Measurements from ENCODE around the gene CARD9.

CARD9 gene

DNA sequence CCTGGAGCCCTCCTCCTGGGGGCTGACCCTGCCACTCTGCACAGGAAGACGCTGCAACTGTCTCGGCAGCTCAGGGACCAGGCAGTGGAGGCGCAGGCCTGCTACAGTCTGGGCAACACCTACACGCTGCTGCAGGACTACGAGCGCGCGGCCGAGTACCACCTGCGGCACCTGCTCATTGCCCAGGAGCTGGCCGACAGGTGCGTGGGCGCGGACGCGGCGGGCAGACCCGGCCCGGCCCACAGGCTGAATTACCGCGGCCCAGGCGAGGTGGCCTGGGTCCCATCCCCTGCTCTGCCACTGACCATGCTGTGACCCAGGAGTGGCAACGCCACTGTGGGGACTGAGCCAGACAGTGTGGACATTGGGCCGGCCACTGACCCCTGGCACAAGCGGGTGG is 35.0 kb downstream of the CARD9 start:
- Histone ChIP-seq H4K91ac (ENCODE audit: low read length) (peak overlapping the region; percentile 16), H3K23ac (ENCODE audit: low read length in 2 of 2) (no peak overlapping the region), H4K8ac (ENCODE audit: low read length) (no peak overlapping the region), H2BK15ac (ENCODE audit: low read depth, poor library complexity, severe bottlenecking) (no peak overlapping the region), H3K18ac (ENCODE audit: low read depth in 1 of 2, low read length in 2 of 2) (no peak overlapping the region), H3K27ac (ENCODE audit: low read length, poor library complexity, severe bottlenecking) (no peak overlapping the region), H2BK5ac (ENCODE audit: low read depth, low read length, poor library complexity, severe bottlenecking) (no peak overlapping the region), H3K36me3 (ENCODE audit: control insufficient read depth in 1 of 2, insufficient read depth in 2 of 2, low read depth in 1 of 2, low read length in 2 of 2) (peaks cover 50 to 91% of the 10 kb centered on the region in 2 experiments), H2AK5ac (ENCODE audit: low read length, severe bottlenecking) (no peak overlapping the region), H3K79me1 (replicated peaks; ENCODE audit: low read length, poor library complexity, severe bottlenecking) (peaks cover 22% of the 10 kb centered on the region), H3K9ac (ENCODE audit: low read length) (no peak overlapping the region), H3K14ac (ENCODE audit: low read length in 2 of 2) (no peak overlapping the region), H3K4me3 (ENCODE audit: insufficient read depth in 1 of 2, low read depth in 1 of 2, low read length in 2 of 2) (no peak overlapping the region), H3K4ac (ENCODE audit: low read depth in 1 of 2, low read length in 2 of 2) (no peak overlapping the region), H3K4me1 (ENCODE audit: control insufficient read depth, insufficient read depth, low read depth, low read length) (peaks cover 58% of the 10 kb centered on the region), H2AFZ (ENCODE audit: low read depth, low read length) (no peak overlapping the region), H3K27me3 (ENCODE audit: control insufficient read depth in 1 of 2, insufficient read depth in 1 of 2, low read length in 2 of 2) (no peaks in the 10 kb centered on the region), H2BK12ac (ENCODE audit: low read length in 2 of 2) (no peak overlapping the region), H3K4me2 (ENCODE audit: low read length, poor library complexity, severe bottlenecking) (no peak overlapping the region), H3K9me3 (ENCODE audit: control insufficient read depth, low read length) (no peaks in the 10 kb centered on the region), H2BK120ac (ENCODE audit: low read depth, low read length) (no peak overlapping the region)
- DNase-seq, result no peak
- WGBS, result 94% methylated on average over 21 of the region's 25 CpGs

DNA sequence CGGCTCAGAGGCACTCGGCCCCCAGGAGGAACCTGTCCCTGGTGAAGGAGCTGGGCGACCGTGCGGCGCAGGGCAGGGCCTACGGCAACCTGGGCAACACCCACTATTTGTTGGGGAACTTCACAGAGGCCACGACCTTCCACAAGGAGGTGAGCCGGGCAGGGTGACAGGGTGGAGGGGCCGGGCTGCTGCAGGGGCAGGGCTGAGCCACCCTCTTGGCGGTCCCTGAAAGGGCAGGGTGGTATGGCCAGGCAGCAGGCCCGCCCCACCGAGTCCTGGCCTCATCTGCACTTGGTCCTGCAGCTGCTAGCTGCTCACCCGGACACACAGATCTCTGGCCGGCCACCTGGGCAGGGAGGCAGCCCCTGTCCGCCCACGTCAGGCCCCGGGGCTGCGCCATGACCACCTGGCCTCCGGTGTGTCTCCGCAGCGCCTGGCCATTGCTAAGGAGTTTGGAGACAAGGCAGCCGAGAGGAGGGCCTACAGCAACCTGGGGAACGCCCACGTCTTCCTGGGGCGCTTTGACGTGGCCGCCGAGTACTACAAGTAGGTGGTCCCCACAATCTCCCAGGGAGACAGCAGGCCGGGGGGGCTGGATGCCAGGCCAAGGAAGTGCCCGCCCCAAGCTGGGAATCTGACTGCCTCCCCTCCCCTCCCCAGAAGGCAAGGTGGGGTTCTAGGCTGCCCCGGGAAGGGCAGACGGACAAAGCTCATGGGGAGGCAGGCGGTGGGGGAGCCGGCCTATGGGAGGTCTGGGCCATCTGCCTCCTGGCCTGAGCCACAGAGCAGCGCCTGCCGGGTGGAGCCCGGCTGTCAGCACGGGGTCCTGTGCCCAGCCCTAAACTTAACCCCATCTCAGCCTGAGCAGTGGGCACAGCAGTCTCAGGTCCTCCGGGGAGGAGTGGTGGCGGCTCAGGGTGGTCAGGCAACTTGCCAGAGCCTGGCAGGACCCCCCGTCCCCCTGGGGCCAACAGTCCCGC is 35.8 kb downstream of the CARD9 start:
- Histone ChIP-seq H3K18ac (ENCODE audit: low read depth in 1 of 2, low read length in 2 of 2) (no peak overlapping the region), H3K9ac (ENCODE audit: low read length) (no peak overlapping the region), H2BK5ac (ENCODE audit: low read depth, low read length, poor library complexity, severe bottlenecking) (no peak overlapping the region), H3K27me3 (ENCODE audit: control insufficient read depth in 1 of 2, insufficient read depth in 1 of 2, low read length in 2 of 2) (no peaks in the 10 kb centered on the region), H3K4me1 (ENCODE audit: control insufficient read depth, insufficient read depth, low read depth, low read length) (peaks cover 56% of the 10 kb centered on the region), H3K79me1 (replicated peaks; ENCODE audit: low read length, poor library complexity, severe bottlenecking) (peaks cover 27% of the 10 kb centered on the region), H3K4me3 (ENCODE audit: insufficient read depth in 1 of 2, low read depth in 1 of 2, low read length in 2 of 2) (no peak overlapping the region), H3K23ac (ENCODE audit: low read length in 2 of 2) (no peak overlapping the region), H2BK15ac (ENCODE audit: low read depth, poor library complexity, severe bottlenecking) (no peak overlapping the region), H2BK12ac (ENCODE audit: low read length in 2 of 2) (no peak overlapping the region), H4K91ac (ENCODE audit: low read length) (no peak overlapping the region), H3K4ac (ENCODE audit: low read depth in 1 of 2, low read length in 2 of 2) (no peak overlapping the region), H4K8ac (ENCODE audit: low read length) (no peak overlapping the region), H3K9me3 (ENCODE audit: control insufficient read depth, low read length) (no peaks in the 10 kb centered on the region), H3K14ac (ENCODE audit: low read length in 2 of 2) (no peak overlapping the region), H3K27ac (ENCODE audit: low read length, poor library complexity, severe bottlenecking) (no peak overlapping the region), H2BK120ac (ENCODE audit: low read depth, low read length) (no peak overlapping the region), H3K4me2 (ENCODE audit: low read length, poor library complexity, severe bottlenecking) (no peak overlapping the region), H3K36me3 (ENCODE audit: control insufficient read depth in 1 of 2, insufficient read depth in 2 of 2, low read depth in 1 of 2, low read length in 2 of 2) (peaks cover 50 to 93% of the 10 kb centered on the region in 2 experiments), H2AK5ac (ENCODE audit: low read length, severe bottlenecking) (no peak overlapping the region), H2AFZ (ENCODE audit: low read depth, low read length) (no peak overlapping the region)
- no peak for DNase-seq
- 95% methylated on average over 43 of the region's 43 CpGs for WGBS

DNA sequence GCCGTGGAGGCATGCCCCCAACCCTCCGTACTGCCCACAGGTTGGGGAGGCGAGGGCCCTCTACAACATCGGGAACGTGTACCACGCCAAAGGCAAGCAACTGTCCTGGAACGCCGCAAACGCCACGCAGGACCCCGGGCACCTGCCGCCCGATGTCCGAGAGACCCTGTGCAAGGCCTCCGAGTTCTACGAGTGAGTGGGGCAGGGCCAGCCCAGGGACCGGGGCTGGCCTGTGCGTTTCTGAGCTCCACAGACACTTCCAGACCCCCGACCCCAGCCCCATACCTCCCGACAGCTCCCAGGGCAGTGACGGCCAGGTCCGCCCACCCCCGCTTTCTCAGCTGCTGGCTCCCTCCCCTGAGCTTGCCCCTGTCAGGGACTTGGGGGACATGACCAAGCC is 36.6 kb downstream of the CARD9 start:
- no peak overlapping the region for H2BK5ac ChIP-seq (ENCODE audit: low read depth, low read length, poor library complexity, severe bottlenecking)
- no peak overlapping the region for H3K9ac ChIP-seq (ENCODE audit: low read length)
- no peak overlapping the region for H3K23ac ChIP-seq (ENCODE audit: low read length in 2 of 2)
- H2AFZ ChIP-seq (ENCODE audit: low read depth, low read length), result no peak overlapping the region
- H3K14ac ChIP-seq (ENCODE audit: low read length in 2 of 2), result no peak overlapping the region
- H3K27me3 ChIP-seq (ENCODE audit: control insufficient read depth in 1 of 2, insufficient read depth in 1 of 2, low read length in 2 of 2), result no peaks in the 10 kb centered on the region
- no peak overlapping the region for H4K91ac ChIP-seq (ENCODE audit: low read length)
- H3K79me1 ChIP-seq (replicated peaks; ENCODE audit: low read length, poor library complexity, severe bottlenecking), result peaks cover 29% of the 10 kb centered on the region
- H2BK15ac ChIP-seq (ENCODE audit: low read depth, poor library complexity, severe bottlenecking), result no peak overlapping the region
- H3K9me3 ChIP-seq (ENCODE audit: control insufficient read depth, low read length), result no peaks in the 10 kb centered on the region
- H2BK120ac ChIP-seq (ENCODE audit: low read depth, low read length), result no peak overlapping the region
- no peak overlapping the region for H2BK12ac ChIP-seq (ENCODE audit: low read length in 2 of 2)
- no peak overlapping the region for H3K18ac ChIP-seq (ENCODE audit: low read depth in 1 of 2, low read length in 2 of 2)
- peaks cover 52% of the 10 kb centered on the region for H3K4me1 ChIP-seq (ENCODE audit: control insufficient read depth, insufficient read depth, low read depth, low read length)
- no peak overlapping the region for H4K8ac ChIP-seq (ENCODE audit: low read length)
- H2AK5ac ChIP-seq (ENCODE audit: low read length, severe bottlenecking), result no peak overlapping the region
- 97% methylated on average over 23 of the region's 23 CpGs for WGBS
- H3K36me3 ChIP-seq (ENCODE audit: control insufficient read depth in 1 of 2, insufficient read depth in 2 of 2, low read depth in 1 of 2, low read length in 2 of 2), result peaks cover 48 to 95% of the 10 kb centered on the region in 2 experiments
- DNase-seq, result no peak
- H3K4ac ChIP-seq (ENCODE audit: low read depth in 1 of 2, low read length in 2 of 2), result no peak overlapping the region
- H3K4me2 ChIP-seq (ENCODE audit: low read length, poor library complexity, severe bottlenecking), result no peak overlapping the region
- H3K4me3 ChIP-seq (ENCODE audit: insufficient read depth in 1 of 2, low read depth in 1 of 2, low read length in 2 of 2), result no peak overlapping the region
- no peak overlapping the region for H3K27ac ChIP-seq (ENCODE audit: low read length, poor library complexity, severe bottlenecking)

DNA sequence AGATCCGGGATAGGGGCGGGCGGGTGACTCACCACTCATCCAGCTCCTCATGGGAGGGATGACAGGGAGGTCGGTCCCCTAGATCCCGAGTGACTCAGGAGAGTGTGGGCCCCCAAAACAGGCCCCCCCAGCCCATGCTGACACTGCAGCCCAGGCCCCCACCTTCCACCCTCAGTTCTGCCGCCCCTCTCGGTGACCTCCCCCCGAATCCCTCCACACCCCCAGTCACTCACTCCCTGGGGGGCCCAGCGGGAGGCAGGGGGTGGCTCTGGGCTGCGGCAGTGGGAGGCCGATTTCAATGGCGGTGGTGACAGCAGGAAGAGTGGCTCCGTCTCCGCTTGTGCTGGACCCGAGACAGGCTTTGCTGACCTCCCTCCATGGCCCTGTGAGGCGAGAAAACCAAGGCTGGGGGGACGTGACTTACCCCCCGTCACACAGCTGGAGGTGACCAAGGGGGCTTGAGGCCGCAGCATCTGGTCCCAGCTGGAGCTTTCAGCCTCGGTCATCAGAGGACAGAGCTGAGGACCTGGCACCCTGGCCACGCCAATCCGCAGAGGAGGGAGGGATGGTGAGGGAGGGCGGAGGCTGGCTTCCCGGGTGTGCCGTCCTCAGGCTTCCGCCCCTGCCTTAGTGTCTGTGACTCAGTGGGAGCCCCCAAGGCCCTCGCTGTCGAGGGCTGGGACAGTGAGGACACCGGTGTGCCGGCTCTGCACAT is 37.2 kb downstream of the CARD9 start:
- Histone ChIP-seq H3K14ac (ENCODE audit: low read length in 2 of 2) (no peak overlapping the region), H3K9me3 (ENCODE audit: control insufficient read depth, low read length) (no peaks in the 10 kb centered on the region), H2BK12ac (ENCODE audit: low read length in 2 of 2) (no peak overlapping the region), H3K27ac (ENCODE audit: low read length, poor library complexity, severe bottlenecking) (no peak overlapping the region), H3K9ac (ENCODE audit: low read length) (no peak overlapping the region), H3K4me2 (ENCODE audit: low read length, poor library complexity, severe bottlenecking) (no peak overlapping the region), H3K4ac (ENCODE audit: low read depth in 1 of 2, low read length in 2 of 2) (no peak overlapping the region), H2AFZ (ENCODE audit: low read depth, low read length) (no peak overlapping the region), H4K91ac (ENCODE audit: low read length) (no peak overlapping the region), H2BK120ac (ENCODE audit: low read depth, low read length) (no peak overlapping the region), H3K23ac (ENCODE audit: low read length in 2 of 2) (no peak overlapping the region), H3K4me1 (ENCODE audit: control insufficient read depth, insufficient read depth, low read depth, low read length) (peaks cover 55% of the 10 kb centered on the region), H3K36me3 (ENCODE audit: control insufficient read depth in 1 of 2, insufficient read depth in 2 of 2, low read depth in 1 of 2, low read length in 2 of 2) (peaks cover 44 to 95% of the 10 kb centered on the region in 2 experiments), H2AK5ac (ENCODE audit: low read length, severe bottlenecking) (peak overlapping the region; percentile 26), H2BK15ac (ENCODE audit: low read depth, poor library complexity, severe bottlenecking) (no peak overlapping the region), H3K4me3 (ENCODE audit: insufficient read depth in 1 of 2, low read depth in 1 of 2, low read length in 2 of 2) (no peak overlapping the region), H3K27me3 (ENCODE audit: control insufficient read depth in 1 of 2, insufficient read depth in 1 of 2, low read length in 2 of 2) (no peaks in the 10 kb centered on the region), H4K8ac (ENCODE audit: low read length) (no peak overlapping the region), H2BK5ac (ENCODE audit: low read depth, low read length, poor library complexity, severe bottlenecking) (no peak overlapping the region), H3K79me1 (replicated peaks; ENCODE audit: low read length, poor library complexity, severe bottlenecking) (peaks cover 33% of the 10 kb centered on the region), H3K18ac (ENCODE audit: low read depth in 1 of 2, low read length in 2 of 2) (no peak overlapping the region)
- WGBS, result 77% methylated on average over 30 of the region's 30 CpGs
- DNase-seq, result no peak
